ENCODE data around the gene TENM4.

Gene TENM4

DNA sequence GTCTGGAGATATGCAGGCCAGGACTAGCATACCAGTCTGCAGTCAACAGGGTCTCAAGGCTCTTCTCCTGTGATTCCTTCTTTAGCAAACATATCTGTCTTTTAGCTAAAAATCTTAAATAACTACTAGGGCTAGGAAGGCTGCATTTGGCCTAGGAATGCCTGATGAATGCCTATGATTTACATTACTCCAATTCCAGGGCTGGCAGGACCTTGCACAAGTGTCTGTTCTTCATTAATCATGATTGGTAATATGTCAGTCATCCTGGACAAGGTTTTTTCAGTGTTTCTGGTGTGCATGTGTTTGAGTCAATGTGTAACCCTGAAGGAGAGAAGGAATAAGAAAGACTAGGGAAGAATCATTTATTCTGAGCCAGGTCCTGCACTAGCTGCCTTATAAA is 585.7 kb downstream of the TENM4 start:
- in situ Hi-C loops (cut with MboI; ENCODE audit: low sequenced_read_pairs): no loop called here
- Histone ChIP-seq H3K36me3 (replicated peaks) (no peaks in the 10 kb centered on the region), H3K4me3 (no peak overlapping the region), H3K4me1 (peaks cover 2% of the 10 kb centered on the region), H3K9me3 (no peaks in the 10 kb centered on the region), H3K27me3 (ENCODE audit: low read depth) (no peaks in the 10 kb centered on the region)
- DNase-seq (ENCODE audit: low spot score in 2 of 2): no peak

DNA sequence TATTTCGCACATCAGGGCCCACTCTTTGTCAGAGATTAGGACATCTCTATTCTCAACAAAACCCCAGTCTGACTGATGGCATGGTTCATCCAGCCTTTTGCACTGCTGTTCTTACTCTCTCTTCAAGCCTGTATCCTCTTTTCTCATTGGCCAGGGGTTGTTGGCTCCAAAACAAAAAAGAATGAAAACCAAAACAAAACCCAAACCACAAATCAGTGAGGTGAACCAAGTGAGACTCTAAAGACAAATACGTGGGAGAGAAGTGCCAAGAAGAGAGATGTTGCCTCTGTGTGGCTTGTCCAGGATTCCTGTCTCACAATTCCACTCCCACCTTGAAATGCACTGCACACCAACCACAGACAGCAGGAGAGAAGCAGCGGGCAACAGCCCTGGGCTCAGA is 587.3 kb downstream of the TENM4 start:
- Histone ChIP-seq H3K4me3 (no peak overlapping the region), H3K9me3 (no peaks in the 10 kb centered on the region), H3K4me1 (no peaks in the 10 kb centered on the region), H3K36me3 (replicated peaks) (no peaks in the 10 kb centered on the region), H3K27me3 (ENCODE audit: low read depth) (no peaks in the 10 kb centered on the region)
- in situ Hi-C loops (cut with MboI; ENCODE audit: low sequenced_read_pairs): no loop called here
- no peak for DNase-seq (ENCODE audit: low spot score in 2 of 2)

DNA sequence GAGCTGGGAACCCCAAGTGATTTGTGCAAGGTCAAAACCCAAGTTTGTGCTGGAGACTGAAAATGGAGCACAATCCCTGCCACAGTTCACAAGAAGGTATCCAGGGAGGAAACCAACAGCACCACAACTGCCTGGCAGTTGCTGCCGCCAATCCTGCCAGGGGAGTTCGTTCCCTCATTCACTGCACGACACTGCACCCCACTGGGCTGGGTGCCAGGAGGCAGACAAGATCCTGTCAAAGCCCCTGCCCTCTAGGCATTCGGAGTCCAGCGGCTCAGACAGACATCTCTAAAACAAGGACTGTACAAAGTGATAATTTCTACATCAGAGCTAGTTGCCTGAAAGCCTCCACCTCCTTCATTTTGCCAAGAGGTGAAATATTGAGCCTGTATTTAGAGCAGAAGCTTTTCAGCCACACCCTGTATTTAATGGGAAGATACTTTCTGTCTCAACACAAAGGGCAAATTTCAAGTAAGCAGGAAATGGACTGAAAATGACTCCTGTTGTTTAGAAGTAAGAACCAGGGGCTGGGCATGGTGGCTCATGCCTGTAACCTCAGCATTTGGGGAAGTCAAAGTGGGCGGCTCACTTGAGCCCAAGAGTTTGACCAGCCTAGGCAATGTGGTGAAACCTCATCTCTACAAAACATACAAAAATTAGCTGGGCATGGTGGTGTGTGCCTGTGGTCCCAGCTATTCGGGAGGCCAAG is 588.8 kb downstream of the TENM4 start:
- in situ Hi-C loops (cut with MboI; ENCODE audit: low sequenced_read_pairs): no loop called here
- DNase-seq (ENCODE audit: low spot score in 2 of 2): no peak
- no peaks in the 10 kb centered on the region for H3K9me3 ChIP-seq

DNA sequence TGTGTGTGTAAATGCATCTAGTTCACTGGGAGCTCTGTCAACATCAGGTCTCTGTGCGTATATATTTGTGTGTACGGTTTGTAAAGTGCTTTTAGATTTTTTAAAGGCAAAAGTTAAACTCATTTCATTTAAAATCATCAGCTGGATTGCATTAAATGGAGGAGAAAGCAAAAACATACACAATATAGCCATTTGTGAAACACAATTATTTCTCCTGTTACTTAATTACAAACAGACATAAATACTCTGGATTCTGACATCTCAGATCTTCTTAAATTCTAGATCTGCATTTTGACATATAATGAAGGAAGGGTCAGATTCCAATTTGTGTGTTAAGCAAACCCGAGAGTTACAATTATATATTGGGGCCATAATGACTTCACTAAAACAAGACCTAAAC is 590.8 kb downstream of the TENM4 start:
- Histone ChIP-seq H3K9me3 (no peaks in the 10 kb centered on the region), H3K4me3 (no peak overlapping the region), H3K27me3 (ENCODE audit: low read depth) (no peaks in the 10 kb centered on the region), H3K4me1 (no peaks in the 10 kb centered on the region), H3K36me3 (replicated peaks) (no peaks in the 10 kb centered on the region)
- no peak for DNase-seq (ENCODE audit: low spot score in 2 of 2)
- in situ Hi-C loops (cut with MboI; ENCODE audit: low sequenced_read_pairs): no loop called here

More for the DNA sequence above, 588.8 kb downstream of the TENM4 start:
- Histone ChIP-seq H3K4me1 (no peaks in the 10 kb centered on the region), H3K4me3 (no peak overlapping the region), H3K36me3 (replicated peaks) (no peaks in the 10 kb centered on the region), H3K27me3 (ENCODE audit: low read depth) (no peaks in the 10 kb centered on the region)

DNA sequence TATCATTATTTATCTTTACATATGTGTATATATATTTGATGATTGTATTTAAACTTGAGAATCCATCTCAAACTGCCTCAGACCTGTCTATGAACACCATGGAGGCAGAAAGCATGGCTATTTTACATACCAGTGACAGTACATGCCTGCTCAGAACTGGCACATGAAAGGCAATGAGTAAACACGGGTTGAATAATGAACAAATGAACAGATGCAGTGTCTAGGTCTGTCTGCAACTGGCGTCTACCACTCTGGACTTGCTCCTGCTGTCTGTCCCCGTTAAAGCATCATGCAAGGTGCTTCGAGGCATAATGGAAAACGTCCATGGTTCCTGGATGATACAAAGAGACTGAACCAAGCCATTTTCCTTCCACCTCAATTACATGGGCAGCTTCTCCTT is 594.6 kb downstream of the TENM4 start:
- in situ Hi-C loops (cut with MboI; ENCODE audit: low sequenced_read_pairs): no loop called here
- DNase-seq (ENCODE audit: low spot score in 2 of 2): no peak
- Histone ChIP-seq H3K4me1 (no peaks in the 10 kb centered on the region), H3K27me3 (ENCODE audit: low read depth) (no peaks in the 10 kb centered on the region), H3K9me3 (no peaks in the 10 kb centered on the region), H3K4me3 (no peak overlapping the region), H3K36me3 (replicated peaks) (no peaks in the 10 kb centered on the region)

DNA sequence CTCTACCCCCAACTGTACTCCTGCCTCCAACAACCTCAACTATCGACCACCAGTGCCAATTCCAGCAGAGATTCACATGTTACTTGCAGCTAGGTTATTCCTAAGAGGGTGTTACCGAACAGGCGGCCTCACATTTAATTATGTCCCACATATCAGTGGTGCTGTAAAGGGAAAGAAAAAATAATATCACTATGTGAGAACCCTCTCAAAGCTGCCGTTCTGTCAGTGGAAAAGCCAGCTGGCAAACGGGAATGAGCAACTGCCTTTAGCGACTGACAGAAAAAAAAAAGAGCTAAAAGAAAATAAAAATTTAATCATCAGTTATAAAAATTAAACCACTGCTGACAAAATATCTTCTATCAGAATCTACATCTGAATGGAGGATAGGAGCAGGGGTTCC is 595.3 kb downstream of the TENM4 start:
- in situ Hi-C loops (cut with MboI; ENCODE audit: low sequenced_read_pairs): no loop called here
- Histone ChIP-seq H3K27me3 (ENCODE audit: low read depth) (no peaks in the 10 kb centered on the region), H3K36me3 (replicated peaks) (no peaks in the 10 kb centered on the region), H3K9me3 (no peaks in the 10 kb centered on the region), H3K4me3 (no peak overlapping the region), H3K4me1 (no peaks in the 10 kb centered on the region)
- DNase-seq (ENCODE audit: low spot score in 2 of 2): no peak

DNA sequence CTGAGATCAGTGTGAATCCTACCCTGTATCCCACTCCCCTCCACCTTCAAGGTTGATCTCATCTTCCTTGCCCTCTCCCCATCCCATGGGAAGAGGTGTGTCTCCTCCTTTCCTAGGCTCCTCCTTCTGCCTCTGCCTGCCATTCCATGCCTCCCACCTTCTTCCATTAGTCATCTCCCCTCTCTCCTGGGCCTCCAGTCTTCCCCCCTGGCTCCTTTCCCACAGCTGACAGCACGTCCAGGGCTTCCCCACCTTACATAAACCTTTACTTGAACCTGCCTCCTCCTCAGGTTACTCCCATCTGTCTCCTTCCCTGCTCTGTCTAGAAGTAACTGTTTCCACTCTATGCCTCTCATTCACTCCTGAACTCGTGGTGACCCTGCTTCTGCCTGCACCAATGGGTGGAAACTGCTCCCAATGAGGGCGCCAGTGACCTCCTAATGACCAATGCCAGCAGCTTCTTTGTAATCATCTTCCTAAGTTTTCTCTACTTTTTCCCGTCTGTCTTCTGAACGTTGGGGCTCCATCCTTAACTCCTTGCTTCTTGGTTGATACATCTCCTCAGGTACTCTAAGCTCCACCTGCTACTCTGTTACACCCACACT is 599.3 kb downstream of the TENM4 start:
- Histone ChIP-seq H3K4me1 (no peaks in the 10 kb centered on the region), H3K36me3 (replicated peaks) (no peaks in the 10 kb centered on the region), H3K4me3 (no peak overlapping the region), H3K27me3 (ENCODE audit: low read depth) (no peaks in the 10 kb centered on the region), H3K9me3 (no peaks in the 10 kb centered on the region)
- in situ Hi-C loops (cut with MboI; ENCODE audit: low sequenced_read_pairs): no loop called here
- DNase-seq (ENCODE audit: low spot score in 2 of 2): no peak

DNA sequence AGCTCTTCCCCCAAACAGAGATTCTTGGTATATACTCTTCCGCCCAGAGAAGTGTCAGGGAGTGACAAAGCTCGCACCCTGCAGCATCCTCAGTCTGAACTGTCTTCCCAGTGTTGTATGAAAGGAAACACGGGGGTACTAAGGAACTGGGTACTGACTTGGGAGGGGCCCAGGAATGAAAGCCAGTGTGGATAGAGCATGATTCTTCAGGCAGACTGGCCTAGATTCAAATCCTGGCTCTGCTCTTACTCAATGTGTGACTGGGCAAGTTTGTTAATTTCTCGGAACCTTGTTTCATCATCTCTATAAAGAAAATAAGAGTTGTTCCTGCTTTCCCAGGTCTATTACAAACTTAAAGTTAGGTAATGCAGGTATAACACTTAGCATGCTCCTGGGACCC is 600.2 kb downstream of the TENM4 start:
- Histone ChIP-seq H3K9me3 (no peaks in the 10 kb centered on the region), H3K27me3 (ENCODE audit: low read depth) (no peaks in the 10 kb centered on the region), H3K4me3 (no peak overlapping the region), H3K36me3 (replicated peaks) (no peaks in the 10 kb centered on the region), H3K4me1 (no peaks in the 10 kb centered on the region)
- DNase-seq (ENCODE audit: low spot score in 2 of 2): no peak
- in situ Hi-C loops (cut with MboI; ENCODE audit: low sequenced_read_pairs): no loop called here

DNA sequence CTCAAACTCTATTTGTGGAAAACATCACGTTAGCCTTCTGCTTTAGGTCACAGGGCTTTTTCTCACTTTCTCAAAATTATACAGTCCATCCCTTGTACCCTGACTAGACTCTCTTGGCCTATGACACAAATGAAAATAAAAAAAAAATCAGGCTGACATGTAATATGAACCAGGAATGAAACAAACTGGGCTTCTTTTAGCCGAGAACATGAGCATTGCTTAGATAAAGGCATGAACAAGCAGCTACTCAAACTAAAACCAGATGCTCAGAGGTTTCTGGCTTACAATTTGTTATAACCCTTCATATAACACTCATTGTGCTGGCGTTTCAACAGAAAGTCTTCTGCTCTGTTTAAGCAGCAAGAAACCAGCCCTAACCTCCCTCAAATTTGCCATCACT is 600.6 kb downstream of the TENM4 start:
- Histone ChIP-seq H3K4me3 (no peak overlapping the region), H3K27me3 (ENCODE audit: low read depth) (no peaks in the 10 kb centered on the region), H3K4me1 (no peaks in the 10 kb centered on the region), H3K9me3 (no peaks in the 10 kb centered on the region), H3K36me3 (replicated peaks) (no peaks in the 10 kb centered on the region)
- in situ Hi-C loops (cut with MboI; ENCODE audit: low sequenced_read_pairs): no loop called here
- DNase-seq (ENCODE audit: low spot score in 2 of 2): no peak

DNA sequence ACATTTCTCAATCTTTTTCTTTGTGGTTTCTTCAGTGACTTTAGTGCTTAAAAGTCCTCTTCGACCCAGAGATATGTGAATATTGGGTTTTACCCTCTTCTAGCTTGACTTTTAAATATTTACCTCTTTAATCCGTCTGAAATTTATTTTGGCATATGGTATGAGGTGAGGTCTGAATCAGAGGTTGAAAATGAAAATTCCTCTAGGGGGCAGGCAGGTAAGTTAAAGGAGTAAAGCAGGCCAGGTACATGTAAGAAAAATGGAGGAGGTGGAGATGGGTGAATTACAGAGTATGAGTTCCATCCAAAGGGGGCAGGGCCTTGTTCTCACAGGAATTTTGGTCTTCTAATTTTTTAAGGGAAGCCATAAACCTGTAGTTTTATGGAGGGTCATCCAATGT is 602.4 kb downstream of the TENM4 start:
- no peak overlapping the region for H3K4me3 ChIP-seq
- in situ Hi-C loops (cut with MboI; ENCODE audit: low sequenced_read_pairs): no loop called here
- H3K9me3 ChIP-seq: no peaks in the 10 kb centered on the region
- no peaks in the 10 kb centered on the region for H3K27me3 ChIP-seq (ENCODE audit: low read depth)
- H3K36me3 ChIP-seq (replicated peaks): no peaks in the 10 kb centered on the region
- DNase-seq (ENCODE audit: low spot score in 2 of 2): no peak
- H3K4me1 ChIP-seq: no peaks in the 10 kb centered on the region

DNA sequence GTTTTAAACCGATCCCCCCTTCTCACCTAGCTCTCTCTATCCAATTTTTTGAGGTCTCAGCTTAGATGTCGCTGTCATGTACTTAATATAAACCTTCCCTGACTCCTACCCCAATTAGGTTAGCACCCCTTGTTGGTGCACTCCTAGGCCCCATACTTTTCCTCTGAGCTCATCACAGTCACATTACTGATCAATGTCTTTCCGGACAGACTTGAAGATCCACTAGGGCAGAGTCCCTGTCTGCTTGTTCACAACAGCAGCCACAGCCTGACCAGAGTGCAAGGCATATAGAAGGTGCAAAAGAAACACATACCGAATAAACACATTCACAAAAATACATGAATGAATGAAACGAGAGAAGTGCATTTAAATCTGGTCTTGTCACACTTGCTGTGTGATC is 605.2 kb downstream of the TENM4 start:
- H3K4me3 ChIP-seq: no peak overlapping the region
- H3K9me3 ChIP-seq: no peaks in the 10 kb centered on the region
- H3K27me3 ChIP-seq (ENCODE audit: low read depth): no peaks in the 10 kb centered on the region
- in situ Hi-C loops (cut with MboI; ENCODE audit: low sequenced_read_pairs): no loop called here
- DNase-seq (ENCODE audit: low spot score in 2 of 2): no peak
- no peaks in the 10 kb centered on the region for H3K4me1 ChIP-seq
- H3K36me3 ChIP-seq (replicated peaks): no peaks in the 10 kb centered on the region

DNA sequence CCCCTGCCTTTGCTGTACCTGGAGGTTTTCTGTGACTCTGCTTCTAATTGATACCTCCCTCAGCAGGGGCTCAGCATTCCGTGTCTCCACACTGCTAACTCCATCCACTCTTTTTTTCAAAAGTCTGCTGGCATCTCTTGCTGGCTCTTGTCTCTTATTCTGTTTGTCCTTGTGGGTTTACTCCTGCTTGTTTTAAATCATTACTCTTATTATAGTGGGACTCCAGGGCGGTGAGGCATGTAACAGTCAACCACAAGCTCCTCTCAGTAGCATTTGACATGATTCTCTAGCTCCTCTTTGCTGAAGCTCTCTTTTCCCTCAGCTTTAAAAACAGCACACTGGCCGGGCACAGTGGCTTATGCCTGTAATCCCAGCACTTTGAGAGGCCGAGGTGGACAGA is 605.9 kb downstream of the TENM4 start:
- Histone ChIP-seq H3K36me3 (replicated peaks) (no peaks in the 10 kb centered on the region), H3K27me3 (ENCODE audit: low read depth) (no peaks in the 10 kb centered on the region), H3K9me3 (no peaks in the 10 kb centered on the region), H3K4me1 (no peaks in the 10 kb centered on the region), H3K4me3 (no peak overlapping the region)
- no peak for DNase-seq (ENCODE audit: low spot score in 2 of 2)
- in situ Hi-C loops (cut with MboI; ENCODE audit: low sequenced_read_pairs): no loop called here

DNA sequence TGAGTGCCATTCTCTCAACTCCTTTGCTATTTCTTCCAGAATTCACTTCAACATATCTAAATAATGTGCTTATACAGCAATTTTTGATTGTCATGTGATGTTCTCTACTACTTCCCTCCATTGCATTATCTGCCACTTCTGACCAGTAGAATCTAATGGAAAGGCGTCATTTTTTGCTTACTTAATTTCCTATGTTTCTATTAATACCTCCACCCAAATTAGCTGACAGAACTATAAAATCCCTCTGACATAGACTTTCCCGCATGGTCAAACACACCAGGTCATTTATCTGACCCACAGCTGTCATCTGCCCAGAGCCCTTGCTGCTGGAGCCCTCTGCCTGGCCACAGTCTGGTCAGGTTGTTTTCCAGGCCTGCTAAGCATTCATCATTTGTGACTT is 607.6 kb downstream of the TENM4 start:
- no peaks in the 10 kb centered on the region for H3K27me3 ChIP-seq (ENCODE audit: low read depth)
- no peaks in the 10 kb centered on the region for H3K36me3 ChIP-seq (replicated peaks)
- in situ Hi-C loops (cut with MboI; ENCODE audit: low sequenced_read_pairs): no loop called here

DNA sequence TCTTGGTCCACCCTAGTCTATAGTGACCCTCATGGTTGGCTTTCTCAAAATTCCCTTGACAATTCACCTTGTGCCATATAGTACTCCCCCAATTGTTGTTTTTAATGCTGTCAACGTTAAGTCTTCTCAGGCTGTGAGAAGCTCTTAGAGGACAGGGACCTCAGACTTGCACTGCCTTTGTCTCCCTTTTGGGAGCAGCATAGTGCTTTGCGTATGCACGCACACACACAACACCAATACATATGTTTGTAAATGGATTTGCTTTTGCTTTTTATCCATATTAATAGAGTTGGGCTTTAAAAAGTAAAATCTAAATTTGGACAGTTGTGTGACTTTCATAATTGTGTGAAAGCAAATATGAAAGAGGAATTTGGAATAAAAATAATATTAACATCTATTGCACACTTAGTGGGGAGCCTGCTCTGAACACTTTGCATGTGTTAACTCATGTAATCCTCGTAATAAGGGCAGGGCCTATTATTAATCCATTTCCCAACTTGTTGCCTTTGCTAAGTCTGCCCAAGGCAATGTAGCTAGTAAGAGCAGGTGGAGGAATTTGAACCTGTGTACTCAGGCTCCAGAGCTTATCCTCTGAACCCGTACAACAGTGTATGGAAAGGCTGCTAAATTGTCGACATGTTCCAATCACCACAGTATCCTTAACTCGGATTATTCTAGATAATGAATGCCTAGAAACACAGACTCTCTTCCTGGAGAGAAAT is 608.4 kb downstream of the TENM4 start:
- H3K9me3 ChIP-seq: no peaks in the 10 kb centered on the region
- no peaks in the 10 kb centered on the region for H3K27me3 ChIP-seq (ENCODE audit: low read depth)
- in situ Hi-C loops (cut with MboI; ENCODE audit: low sequenced_read_pairs): no loop called here
- no peaks in the 10 kb centered on the region for H3K4me1 ChIP-seq
- H3K4me3 ChIP-seq: no peak overlapping the region
- no peaks in the 10 kb centered on the region for H3K36me3 ChIP-seq (replicated peaks)
- DNase-seq (ENCODE audit: low spot score in 2 of 2): no peak

More for the DNA sequence above, 607.6 kb downstream of the TENM4 start:
- H3K9me3 ChIP-seq: no peaks in the 10 kb centered on the region
- DNase-seq (ENCODE audit: low spot score in 2 of 2): no peak
- H3K4me3 ChIP-seq: no peak overlapping the region
- no peaks in the 10 kb centered on the region for H3K4me1 ChIP-seq

All from HAP-1 (cell line).